HCT116 (cell line): ENCODE measurements around the gene MYBPC2. TPM values are rescaled to one million over a fixed set of nuclear protein-coding genes. Genes with fewer than 3 reads are reported as not detected.

Experiments used
- ATAC-seq: fragments of 200-7000 bp; cut with Tn5 transposase; 2 replicates; pipeline ENCODE4 v1.9.1; 2020; ENCODE audit warnings: mild to moderate bottlenecking, moderate library complexity
- BruUV-seq: library from RNA; stranded (reverse); fragments of 400-500 nt; replicated peaks from 2 replicates; lab custom pipeline; 2021; lab: Mats Ljungman, UMichigan
- CTCF ChIA-PET: fragments of 300-600 bp; sonication (Branson Sonifier 250); formaldehyde crosslinking; loops from one replicate; lab custom pipeline; 2021; ENCODE audit warnings: antibody characterized with exemption; lab: Charles Lee
- POLR2A ChIA-PET: fragments of 300-600, 350-600 bp; sonication (Branson Sonifier 250); formaldehyde crosslinking; loops from one replicate; lab custom pipeline; 2021; ENCODE audit warnings: antibody characterized with exemption; lab: Charles Lee
- RAD21 ChIA-PET, 2 experiments: fragments of 300-600 bp; sonication (Branson Sonifier 250); formaldehyde crosslinking; loops; one replicate each; lab custom pipeline; 2023; ENCODE audit warnings: low total read pairs in 2 of 2; ENCODE audit not compliant: uncharacterized antibody in 2 of 2, unreplicated experiment in 2 of 2, low non-redundant PET in 1 of 2; lab: Charles Lee
- DNase-seq: peaks from one replicate; pipeline ENCODE4 v3.0.0-alpha.2; 2010; ENCODE audit warnings: low read depth, low spot score
- H2AFZ ChIP-seq: fragments of 200-600 bp; shearing (Covaris generic), sonication (generic); 2 replicates; pipeline ENCODE4 v1.6.1; 2017; ENCODE audit warnings: low read depth, mixed run types, mixed read lengths, antibody characterized with exemption, low read length; ENCODE audit not compliant: poor library complexity, severe bottlenecking
- H3K27ac ChIP-seq: 2 replicates; pipeline ENCODE4 v1.5.1; 2012; ENCODE audit warnings: low read depth, low read length
- H3K27me3 ChIP-seq: fragments of 200-600 bp; sonication (generic); 2 replicates; pipeline ENCODE4 v1.6.1; 2016; ENCODE audit warnings: mixed run types, low read length, mixed read lengths; ENCODE audit not compliant: insufficient read depth
- H3K36me3 ChIP-seq, 2 experiments: fragments of 200-500 bp in 1 of 2; fragments of 200-600 bp in 1 of 2; sonication (Bioruptor generic) in 1 of 2; sonication (generic) in 1 of 2; 2 replicates each; pipeline versions ENCODE4 v1.5.1 to v1.6.1; 2014 to 2016; ENCODE audit warnings: low read length in 2 of 2, inconsistent platforms in 1 of 2, mixed read lengths in 1 of 2, mixed run types in 1 of 2; ENCODE audit not compliant: insufficient read depth in 2 of 2, control insufficient read depth in 1 of 2
- H3K4me1 ChIP-seq, 2 experiments: fragments of 200-600 bp in 1 of 2; sonication (generic) in 1 of 2; 2 replicates each; pipeline versions ENCODE4 v1.5.1 to v1.6.1; 2012 to 2017; ENCODE audit warnings: low read length in 2 of 2, inconsistent platforms in 1 of 2, mild to moderate bottlenecking in 1 of 2, mixed read lengths in 1 of 2, mixed run types in 1 of 2, moderate library complexity in 1 of 2; ENCODE audit not compliant: insufficient read depth in 2 of 2, control insufficient read depth in 1 of 2
- H3K4me2 ChIP-seq: fragments of 200-600 bp; sonication (generic); 2 replicates; pipeline ENCODE4 v1.6.1; 2017; ENCODE audit warnings: mixed run types, low read length, mixed read lengths
- H3K4me3 ChIP-seq, 2 experiments: fragments of 200-600 bp in 1 of 2; sonication (generic) in 1 of 2; replicated peaks in 1 of 2; 2 replicates each; pipeline ENCODE4 v1.5.1; 2011 to 2016; ENCODE audit warnings: low read length in 2 of 2, control low read depth in 1 of 2, low read depth in 1 of 2, mild to moderate bottlenecking in 1 of 2, mixed read lengths in 1 of 2, mixed run types in 1 of 2
- H3K79me2 ChIP-seq: fragments of 200-600 bp; sonication (generic); 2 replicates; pipeline ENCODE4 v1.6.1; 2017; ENCODE audit warnings: mild to moderate bottlenecking, mixed run types, low read length, moderate library complexity, mixed read lengths; ENCODE audit not compliant: insufficient read depth
- H3K9ac ChIP-seq: fragments of 200-600 bp; sonication (generic); 2 replicates; pipeline ENCODE4 v1.6.1; 2016; ENCODE audit warnings: low read length, mixed read lengths
- H3K9me2 ChIP-seq: fragments of 200-600 bp; sonication (generic), shearing (Covaris generic); 2 replicates; pipeline ENCODE4 v1.6.1; 2017; ENCODE audit warnings: mixed run types, mild to moderate bottlenecking, moderate library complexity; ENCODE audit not compliant: insufficient read depth
- H3K9me3 ChIP-seq, 2 experiments: fragments of 200-500 bp in 1 of 2; fragments of 200-600 bp in 1 of 2; sonication (Bioruptor generic) in 1 of 2; sonication (generic) in 1 of 2; 2 replicates each; pipeline ENCODE4 v1.6.1; 2014 to 2017; ENCODE audit warnings: low read length in 2 of 2, mixed read lengths in 2 of 2, inconsistent platforms in 1 of 2, low read depth in 1 of 2, mild to moderate bottlenecking in 1 of 2, mixed run types in 1 of 2, moderate library complexity in 1 of 2; ENCODE audit not compliant: control insufficient read depth in 1 of 2, insufficient read depth in 1 of 2
- H4K20me1 ChIP-seq: fragments of 200-600 bp; sonication (generic), shearing (Covaris generic); 2 replicates; pipeline ENCODE4 v1.6.1; 2017; ENCODE audit warnings: mixed run types, mild to moderate bottlenecking, moderate library complexity; ENCODE audit not compliant: insufficient read depth
- ATF3 ChIP-seq: IDR thresholded peaks from 2 replicates; pipeline ENCODE4 v1.6.1; 2012
- CBX3 ChIP-seq: IDR thresholded peaks from 2 replicates; pipeline ENCODE4 v1.6.1; 2012; ENCODE audit warnings: low read depth
- CEBPB ChIP-seq: IDR thresholded peaks from 2 replicates; pipeline ENCODE4 v1.6.1; 2012; ENCODE audit warnings: low read depth
- EGR1 ChIP-seq: IDR thresholded peaks from 2 replicates; pipeline ENCODE4 v1.6.1; 2012; ENCODE audit warnings: low read depth
- EZH2phosphoT487 ChIP-seq: fragments of 200-600 bp; IDR thresholded peaks from 2 replicates; pipeline ENCODE4 v1.6.1; 2018; ENCODE audit warnings: antibody characterized with exemption, borderline replicate concordance
- FOSL1 ChIP-seq: IDR thresholded peaks from 2 replicates; pipeline ENCODE4 v1.6.1; 2012; ENCODE audit warnings: low read depth
- JUND ChIP-seq: IDR thresholded peaks from 2 replicates; pipeline ENCODE4 v1.6.1; 2012
- MAX ChIP-seq: IDR thresholded peaks from 2 replicates; pipeline ENCODE4 v1.6.1; 2012
- POLR2AphosphoS5 ChIP-seq: IDR thresholded peaks from 2 replicates; pipeline ENCODE4 v1.6.1; 2011; ENCODE audit warnings: mild to moderate bottlenecking, low read depth, low read length, moderate library complexity
- RAD21 ChIP-seq: IDR thresholded peaks from 2 replicates; pipeline ENCODE4 v1.6.1; 2012; ENCODE audit warnings: low read depth, mild to moderate bottlenecking
- REST ChIP-seq: IDR thresholded peaks from 2 replicates; pipeline ENCODE4 v1.6.1; 2012; ENCODE audit warnings: low read depth
- SIN3A ChIP-seq: IDR thresholded peaks from 2 replicates; pipeline ENCODE4 v1.6.1; 2012; ENCODE audit warnings: low read depth
- SP1 ChIP-seq: IDR thresholded peaks from 2 replicates; pipeline ENCODE4 v1.6.1; 2012; ENCODE audit warnings: low read depth
- YY1 ChIP-seq: IDR thresholded peaks from 2 replicates; pipeline ENCODE4 v1.6.1; 2011; ENCODE audit warnings: low read length, low read depth, moderate library complexity, mild to moderate bottlenecking; ENCODE audit not compliant: insufficient replicate concordance; ENCODE audit errors: extremely low read depth
- ZFX ChIP-seq: fragments of 450-650 bp; IDR thresholded peaks from 2 replicates; pipeline ENCODE4 v1.6.1; 2017
- intact Hi-C: fragments of 100-400 bp; cut with micrococcal nuclease; formaldehyde crosslinking; loops from 2 replicates; pipeline ENCODE4 v1.10.0; 2022
- total RNA-seq: library from RNA; stranded (reverse); gene quantifications from one replicate; pipeline ENCODE4 v1.2.1, GENCODE V29; 2021; ENCODE audit not compliant: unreplicated experiment

Gene MYBPC2
- total RNA-seq, 1 experiment from 2014 or later, result not detected

- H2AFZ ChIP-seq, result no peak within 1 kb of the TSS
- POLR2A ChIA-PET, result no interaction called here
- H4K20me1 ChIP-seq, result no peaks in the 10 kb centered on the region
- no TSS peak for BruUV-seq
- TF ChIP-seq EZH2phosphoT487 (no peak), CBX3 (no peak), ZFX (no peak), JUND (no peak), RAD21 (no peak), MAX (no peak), CEBPB (no peak), ATF3 (no peak), FOSL1 (no peak), POLR2AphosphoS5 (no peak), REST (no peak), EGR1 (no peak), SP1 (no peak), SIN3A (no peak), YY1 (no peak)
- no peaks in the 10 kb centered on the region for H3K9me2 ChIP-seq
- no peak within 1 kb of the TSS for H3K27ac ChIP-seq
- H3K4me1 ChIP-seq, result no peaks in the 10 kb centered on the region
- H3K9me3 ChIP-seq, result no peaks in the 10 kb centered on the region
- no peaks in the 10 kb centered on the region for H3K27me3 ChIP-seq
- no peak for ATAC-seq
- no peaks in the 10 kb centered on the region for H3K79me2 ChIP-seq
- intact Hi-C loops, result no loop called here
- no peak within 1 kb of the TSS for H3K4me3 ChIP-seq
- RAD21 ChIA-PET, result no interaction called here
- H3K36me3 ChIP-seq, result no peaks in the 10 kb centered on the region
- no peak for DNase-seq
- CTCF ChIA-PET, result no interaction called here
- H3K9ac ChIP-seq, result no peak within 1 kb of the TSS
- no peak within 1 kb of the TSS for H3K4me2 ChIP-seq
Measured at GRCh38 chr19:50418176-50419021, 14.3 kb upstream of the MYBPC2 start, which contains the start of gene SPIB. SPIB (plus strand) TSS chr19:50418938; CDS start chr19:50418963, 25 bp downstream.
